Breast epithelium (tissue), 3 donors: Measurements from ENCODE around the gene F2RL1.

Experiments
- CTCF ChIP-seq, 3 donors: fragments of 450-650 bp; IDR thresholded peaks; one replicate each; pipeline ENCODE4 v1.5.1; 2016 to 2017; ENCODE audit warnings: antibody characterized with exemption in 3 of 3, mild to moderate bottlenecking in 3 of 3, moderate library complexity in 3 of 3
- POLR2A ChIP-seq: fragments of 450-650 bp; IDR thresholded peaks from one replicate; pipeline ENCODE4 v1.6.1; 2016; ENCODE audit warnings: antibody characterized with exemption, mild to moderate bottlenecking, moderate library complexity
- POLR2AphosphoS5 ChIP-seq, 3 donors: sonication (generic); formaldehyde crosslinking; IDR thresholded peaks; one replicate each; pipeline ENCODE4 v1.6.1; 2017; ENCODE audit warnings: antibody characterized with exemption in 3 of 3

DNA sequence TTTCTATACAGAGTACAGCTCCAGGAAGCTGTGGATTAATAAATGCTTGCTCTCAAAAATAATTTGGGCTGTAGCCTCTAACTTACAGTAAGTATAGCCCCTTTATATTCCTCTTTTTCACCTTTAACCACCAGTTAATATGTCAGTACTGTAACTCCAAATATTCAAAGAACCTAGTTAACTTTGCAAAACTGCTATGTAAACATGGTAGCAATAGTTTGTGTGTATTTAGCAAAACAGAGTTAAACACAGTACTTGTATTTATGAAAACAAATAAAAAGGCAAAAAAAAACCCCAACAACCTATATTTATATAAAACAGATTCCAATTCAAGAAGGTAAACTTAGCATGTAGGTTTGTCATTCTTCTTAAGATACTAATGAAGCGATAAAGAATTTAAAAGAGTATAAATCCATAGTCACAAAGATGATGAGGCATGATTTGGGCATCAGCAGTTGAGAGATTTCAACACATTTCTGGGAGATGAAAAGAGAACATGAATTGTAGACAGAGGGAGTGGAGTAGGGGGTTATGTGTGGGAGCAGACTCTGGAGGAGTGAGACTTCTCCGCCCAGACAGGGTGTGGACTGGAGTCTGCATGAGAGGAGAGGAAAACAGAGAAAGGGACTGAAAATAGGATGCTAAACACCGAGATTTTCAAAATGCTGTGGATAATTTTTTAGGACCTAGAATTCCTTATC, 47.0 kb upstream of the F2RL1 start:
- TF ChIP-seq CTCF (IDR thresholded peaks at IDR 0.05) (no peak), POLR2AphosphoS5 (IDR thresholded peaks at IDR 0.05) (no peak), POLR2A (no peak)
